ENCODE measurements around the gene ATAD3B. TPM values are rescaled to one million over a fixed set of nuclear protein-coding genes. Genes with fewer than 3 reads are reported as not detected.

The ATAD3B gene
- total RNA-seq, 1 experiment from 2014 or later = 68.9 TPM

GRCh38 chr1:1487701-1488100, 16.1 kb downstream of the ATAD3B start:
- Histone ChIP-seq H3K27me3 (replicated peaks; ENCODE audit: insufficient read depth, low read depth, low read length, poor library complexity) (no peaks in the 10 kb centered on the region), H3K36me3 (ENCODE audit: insufficient read depth, low read length, poor library complexity, severe bottlenecking) (peaks cover 50% of the 10 kb centered on the region), H3K4me1 (ENCODE audit: insufficient read depth, low read length, poor library complexity, severe bottlenecking) (no peaks in the 10 kb centered on the region), H3K27ac (ENCODE audit: low read depth, low read length, poor library complexity, severe bottlenecking) (no peak overlapping the region), H3K9me3 (ENCODE audit: low read depth, low read length, poor library complexity, severe bottlenecking) (no peaks in the 10 kb centered on the region), H3K4me3 (ENCODE audit: low read depth, low read length, poor library complexity, severe bottlenecking) (no peak overlapping the region)
- POLR2A ChIA-PET (ENCODE audit: low non-redundant PET) = no interaction called here
- intact Hi-C loops (cut with micrococcal nuclease; ENCODE audit: unreplicated experiment) = no loop called here
- CTCF ChIA-PET = no interaction called here
- BruUV-seq (replicated peaks) = no TSS peak
- no peak for DNase-seq (ENCODE audit: low spot score)
- no peak for TF ChIP-seq EZH2 (IDR thresholded peaks at IDR 0.05; ENCODE audit: borderline replicate concordance, low read depth, low read length, poor library complexity, severe bottlenecking)
- TF ChIP-seq CTCF (conservative IDR thresholded peaks at IDR 0.05; ENCODE audit: low read depth, low read length) = no peak

GRCh38 chr1:1489231-1489630, 17.7 kb downstream of the ATAD3B start:
- TF ChIP-seq EZH2 (IDR thresholded peaks at IDR 0.05; ENCODE audit: borderline replicate concordance, low read depth, low read length, poor library complexity, severe bottlenecking) (no peak), CTCF (conservative IDR thresholded peaks at IDR 0.05; ENCODE audit: low read depth, low read length) (no peak)
- Histone ChIP-seq H3K4me1 (ENCODE audit: insufficient read depth, low read length, poor library complexity, severe bottlenecking) (no peaks in the 10 kb centered on the region), H3K9me3 (ENCODE audit: low read depth, low read length, poor library complexity, severe bottlenecking) (no peaks in the 10 kb centered on the region)

GRCh38 chr1:1489861-1490260, 18.3 kb downstream of the ATAD3B start:
- H3K36me3 ChIP-seq (ENCODE audit: insufficient read depth, low read length, poor library complexity, severe bottlenecking) = peaks cover 52% of the 10 kb centered on the region
- POLR2A ChIA-PET (ENCODE audit: low non-redundant PET) = no interaction called here
- TF ChIP-seq CTCF (conservative IDR thresholded peaks at IDR 0.05; ENCODE audit: low read depth, low read length) = no peak
- H3K27me3 ChIP-seq (replicated peaks; ENCODE audit: insufficient read depth, low read depth, low read length, poor library complexity) = no peaks in the 10 kb centered on the region
- BruUV-seq (replicated peaks) = no TSS peak
- CTCF ChIA-PET = no interaction called here
- H3K9me3 ChIP-seq (ENCODE audit: low read depth, low read length, poor library complexity, severe bottlenecking) = no peaks in the 10 kb centered on the region
- no peak overlapping the region for H3K4me3 ChIP-seq (ENCODE audit: low read depth, low read length, poor library complexity, severe bottlenecking)
- no peaks in the 10 kb centered on the region for H3K4me1 ChIP-seq (ENCODE audit: insufficient read depth, low read length, poor library complexity, severe bottlenecking)
- DNase-seq (ENCODE audit: low spot score) = no peak
- no peak overlapping the region for H3K27ac ChIP-seq (ENCODE audit: low read depth, low read length, poor library complexity, severe bottlenecking)
- intact Hi-C loops (cut with micrococcal nuclease; ENCODE audit: unreplicated experiment) = no loop called here

More at GRCh38 chr1:1489231-1489630, 17.7 kb downstream of the ATAD3B start:
- POLR2A ChIA-PET (ENCODE audit: low non-redundant PET) = no interaction called here
- H3K27me3 ChIP-seq (replicated peaks; ENCODE audit: insufficient read depth, low read depth, low read length, poor library complexity) = no peaks in the 10 kb centered on the region
- DNase-seq (ENCODE audit: low spot score) = no peak
- no TSS peak for BruUV-seq (replicated peaks)
- intact Hi-C loops (cut with micrococcal nuclease; ENCODE audit: unreplicated experiment) = no loop called here
- H3K27ac ChIP-seq (ENCODE audit: low read depth, low read length, poor library complexity, severe bottlenecking) = no peak overlapping the region
- peaks cover 55% of the 10 kb centered on the region for H3K36me3 ChIP-seq (ENCODE audit: insufficient read depth, low read length, poor library complexity, severe bottlenecking)
- no peak overlapping the region for H3K4me3 ChIP-seq (ENCODE audit: low read depth, low read length, poor library complexity, severe bottlenecking)
- CTCF ChIA-PET = no interaction called here

Data from A673 (cell line).